Esophagus squamous epithelium (tissue), 4 donors: ENCODE data around the gene SLC35E1.

ENCODE experiments used
- CTCF ChIP-seq, 6 experiments: fragments of 450-650 bp in 4 of 6; fragments of 200-600 bp in 2 of 6; sonication (generic) in 2 of 6; IDR thresholded peaks; one replicate each; pipeline ENCODE4 v1.5.1; 2016 to 2019; ENCODE audit warnings: antibody characterized with exemption in 6 of 6, mild to moderate bottlenecking in 4 of 6, moderate library complexity in 4 of 6
- POLR2A ChIP-seq, 4 donors: fragments of 450-650 bp; IDR thresholded peaks; one replicate each; pipeline ENCODE4 v1.6.1; 2017; ENCODE audit warnings: antibody characterized with exemption in 4 of 4, mild to moderate bottlenecking in 4 of 4, moderate library complexity in 3 of 4

- TF ChIP-seq CTCF (IDR thresholded peaks at IDR 0.05) (no peak), POLR2A (IDR thresholded peaks at IDR 0.05) (no peak)
Observed at GRCh38 chr19:16594681-16595091, 22.5 kb upstream of the SLC35E1 start.
